ENCODE measurements around the gene SON. TPM values are rescaled to one million over a fixed set of nuclear protein-coding genes. Genes with fewer than 3 reads are reported as not detected.

Gene SON
- total RNA-seq, 1 donor from 2014 or later: 139 TPM

- no peaks in the 10 kb centered on the region for H3K27me3 ChIP-seq (ENCODE audit: control insufficient read depth, insufficient read depth, low read length)
- no peak for TF ChIP-seq CTCF (IDR thresholded peaks at IDR 0.05; ENCODE audit: insufficient read depth, low read length, poor library complexity, severe bottlenecking)
- no peak overlapping the region for H3K4me3 ChIP-seq (ENCODE audit: low read depth, low read length)
- DNase-seq (ENCODE audit: low read depth): no peak
- H3K36me3 ChIP-seq (ENCODE audit: control insufficient read depth, insufficient read depth, low read length): peaks cover 10% of the 10 kb centered on the region
Observed at GRCh38 chr21:33550772-33551660, 8.2 kb downstream of the SON start.

- no peak for DNase-seq (ENCODE audit: low read depth)
- no peaks in the 10 kb centered on the region for H3K27me3 ChIP-seq (ENCODE audit: control insufficient read depth, insufficient read depth, low read length)
- no peak for TF ChIP-seq CTCF (IDR thresholded peaks at IDR 0.05; ENCODE audit: insufficient read depth, low read length, poor library complexity, severe bottlenecking)
- H3K36me3 ChIP-seq (ENCODE audit: control insufficient read depth, insufficient read depth, low read length): peaks cover 10% of the 10 kb centered on the region
- H3K4me3 ChIP-seq (ENCODE audit: low read depth, low read length): no peak overlapping the region
Observed at GRCh38 chr21:33551664-33552063, 8.8 kb downstream of the SON start.

- Histone ChIP-seq H3K4me3 (ENCODE audit: low read depth, low read length) (no peak overlapping the region), H3K36me3 (ENCODE audit: control insufficient read depth, insufficient read depth, low read length) (peaks cover 10% of the 10 kb centered on the region), H3K27me3 (ENCODE audit: control insufficient read depth, insufficient read depth, low read length) (no peaks in the 10 kb centered on the region)
- DNase-seq (ENCODE audit: low read depth): no peak
- no peak for TF ChIP-seq CTCF (IDR thresholded peaks at IDR 0.05; ENCODE audit: insufficient read depth, low read length, poor library complexity, severe bottlenecking)
Observed at GRCh38 chr21:33552093-33552998, 9.5 kb downstream of the SON start.

- no peak for DNase-seq (ENCODE audit: low read depth)
- TF ChIP-seq CTCF (IDR thresholded peaks at IDR 0.05; ENCODE audit: insufficient read depth, low read length, poor library complexity, severe bottlenecking): no peak
- no peaks in the 10 kb centered on the region for H3K27me3 ChIP-seq (ENCODE audit: control insufficient read depth, insufficient read depth, low read length)
- peaks cover 10% of the 10 kb centered on the region for H3K36me3 ChIP-seq (ENCODE audit: control insufficient read depth, insufficient read depth, low read length)
- no peak overlapping the region for H3K4me3 ChIP-seq (ENCODE audit: low read depth, low read length)
Observed at GRCh38 chr21:33552999-33553598, 10.3 kb downstream of the SON start.

- no peaks in the 10 kb centered on the region for H3K27me3 ChIP-seq (ENCODE audit: control insufficient read depth, insufficient read depth, low read length)
- no peak for TF ChIP-seq CTCF (IDR thresholded peaks at IDR 0.05; ENCODE audit: insufficient read depth, low read length, poor library complexity, severe bottlenecking)
- H3K4me3 ChIP-seq (ENCODE audit: low read depth, low read length): no peak overlapping the region
- H3K36me3 ChIP-seq (ENCODE audit: control insufficient read depth, insufficient read depth, low read length): peaks cover 10% of the 10 kb centered on the region
- no peak for DNase-seq (ENCODE audit: low read depth)
Observed at GRCh38 chr21:33554236-33554981, 11.6 kb downstream of the SON start.

All from kidney epithelial cell (primary cell).